ENCODE results near the gene NEGR1.

NEGR1 gene

DNA sequence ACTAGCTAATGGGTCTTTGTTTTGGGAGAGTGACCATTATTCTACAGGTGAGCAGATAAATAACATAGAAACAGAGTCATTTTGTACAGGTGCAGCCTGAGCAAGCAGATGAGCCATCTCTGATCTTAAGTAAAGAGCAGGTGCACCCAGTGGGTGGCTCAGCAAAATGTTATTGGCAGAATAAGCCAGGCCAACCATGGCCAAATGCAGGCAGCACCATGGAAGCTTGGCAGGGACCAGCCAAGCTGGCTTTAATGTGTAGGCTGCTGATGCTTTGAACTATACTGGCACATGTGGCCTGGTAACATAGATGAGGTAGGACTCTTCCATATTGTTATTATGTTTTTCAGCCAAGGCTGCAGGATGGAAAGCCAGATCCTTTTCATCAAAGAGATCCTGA, 648.2 kb downstream of the NEGR1 start:
- no peaks in the 10 kb centered on the region for H3K27me3 ChIP-seq (ENCODE audit: insufficient read depth, low read length)
- H3K4me1 ChIP-seq (ENCODE audit: control insufficient read depth, insufficient read depth, low read length, unreplicated experiment), result peaks cover 4% of the 10 kb centered on the region

DNA sequence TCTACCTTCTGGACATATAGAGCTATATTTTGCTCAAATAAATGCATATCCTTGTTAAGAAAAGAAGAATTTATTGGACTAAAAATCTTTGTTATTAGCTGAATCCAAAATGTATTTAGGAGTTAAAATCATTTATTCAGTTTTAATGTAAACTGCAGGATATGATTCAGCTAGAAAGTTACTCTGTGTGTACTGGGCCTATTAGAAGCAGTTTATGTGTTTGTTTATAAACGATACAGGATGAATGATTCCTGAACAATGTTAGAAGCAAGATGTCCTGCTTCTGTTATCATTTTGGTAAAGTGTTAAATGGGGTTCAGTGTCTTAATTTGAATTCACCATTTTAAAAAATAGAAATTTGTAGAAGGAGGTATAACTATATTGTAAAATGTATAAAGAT, 652.3 kb downstream of the NEGR1 start:
- Histone ChIP-seq H3K27me3 (ENCODE audit: insufficient read depth, low read length) (no peaks in the 10 kb centered on the region), H2AFZ (ENCODE audit: low read length, unreplicated experiment) (no peak overlapping the region), H3K79me2 (ENCODE audit: control insufficient read depth, insufficient read depth, low read length, unreplicated experiment) (no peaks in the 10 kb centered on the region), H3K4me1 (ENCODE audit: control insufficient read depth, insufficient read depth, low read length, unreplicated experiment) (no peaks in the 10 kb centered on the region), H3K4me3 (ENCODE audit: low read depth, low read length) (no peak overlapping the region), H3K36me3 (ENCODE audit: insufficient read depth, low read length) (no peaks in the 10 kb centered on the region), H3K27ac (ENCODE audit: low read depth, low read length) (no peak overlapping the region)

More for the DNA sequence above, 648.2 kb downstream of the NEGR1 start:
- Histone ChIP-seq H3K27ac (ENCODE audit: low read depth, low read length) (no peak overlapping the region), H2AFZ (ENCODE audit: low read length, unreplicated experiment) (no peak overlapping the region), H3K36me3 (ENCODE audit: insufficient read depth, low read length) (no peaks in the 10 kb centered on the region), H3K4me3 (ENCODE audit: low read depth, low read length) (no peak overlapping the region), H3K79me2 (ENCODE audit: control insufficient read depth, insufficient read depth, low read length, unreplicated experiment) (no peaks in the 10 kb centered on the region)

DNA sequence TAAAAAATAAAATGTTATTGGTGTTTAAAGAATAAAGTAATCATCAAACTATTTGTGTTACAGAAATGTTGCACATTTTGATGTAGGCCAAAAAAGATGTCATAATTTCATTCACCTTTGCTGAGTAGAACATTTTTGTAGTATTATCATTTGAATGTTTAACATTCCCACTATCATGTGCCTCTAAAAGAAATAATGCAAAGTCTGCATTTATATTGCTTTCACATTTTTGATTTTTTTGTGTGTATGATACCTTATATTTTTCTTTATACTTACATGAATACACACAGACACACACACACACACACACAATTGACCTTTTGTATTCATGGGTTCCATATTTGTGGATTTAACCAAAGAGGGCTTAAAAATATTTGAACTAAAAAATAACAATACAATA, 657.3 kb downstream of the NEGR1 start:
- H2AFZ ChIP-seq (ENCODE audit: low read length, unreplicated experiment), result no peak overlapping the region
- peaks cover 8% of the 10 kb centered on the region for H3K4me1 ChIP-seq (ENCODE audit: control insufficient read depth, insufficient read depth, low read length, unreplicated experiment)
- no peaks in the 10 kb centered on the region for H3K79me2 ChIP-seq (ENCODE audit: control insufficient read depth, insufficient read depth, low read length, unreplicated experiment)
- no peaks in the 10 kb centered on the region for H3K36me3 ChIP-seq (ENCODE audit: insufficient read depth, low read length)
- no peak overlapping the region for H3K4me3 ChIP-seq (ENCODE audit: low read depth, low read length)
- H3K27me3 ChIP-seq (ENCODE audit: insufficient read depth, low read length), result no peaks in the 10 kb centered on the region
- no peak overlapping the region for H3K27ac ChIP-seq (ENCODE audit: low read depth, low read length)

DNA sequence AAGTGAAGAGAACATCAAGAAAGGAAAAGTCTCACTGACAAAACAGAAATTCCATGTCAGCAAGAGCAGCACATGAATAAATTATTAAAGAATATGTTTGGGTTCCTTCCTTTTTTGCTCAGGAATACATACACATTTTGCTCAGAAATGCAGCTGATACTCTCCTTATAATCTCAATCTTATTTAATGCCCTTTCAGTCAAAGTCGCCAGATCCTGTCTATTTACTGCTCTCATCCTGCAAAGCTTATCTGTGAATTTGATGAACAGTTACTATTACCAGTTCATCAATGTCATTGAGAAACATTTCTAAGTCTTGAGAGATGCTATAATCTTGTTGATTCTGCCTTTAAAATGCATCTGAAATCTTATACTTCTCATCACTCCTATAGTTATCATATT, 658.5 kb downstream of the NEGR1 start:
- Histone ChIP-seq H3K36me3 (ENCODE audit: insufficient read depth, low read length) (no peaks in the 10 kb centered on the region), H3K4me3 (ENCODE audit: low read depth, low read length) (no peak overlapping the region), H3K79me2 (ENCODE audit: control insufficient read depth, insufficient read depth, low read length, unreplicated experiment) (no peaks in the 10 kb centered on the region), H3K27me3 (ENCODE audit: insufficient read depth, low read length) (no peaks in the 10 kb centered on the region), H3K27ac (ENCODE audit: low read depth, low read length) (no peak overlapping the region), H3K4me1 (ENCODE audit: control insufficient read depth, insufficient read depth, low read length, unreplicated experiment) (peaks cover 8% of the 10 kb centered on the region), H2AFZ (ENCODE audit: low read length, unreplicated experiment) (no peak overlapping the region)

DNA sequence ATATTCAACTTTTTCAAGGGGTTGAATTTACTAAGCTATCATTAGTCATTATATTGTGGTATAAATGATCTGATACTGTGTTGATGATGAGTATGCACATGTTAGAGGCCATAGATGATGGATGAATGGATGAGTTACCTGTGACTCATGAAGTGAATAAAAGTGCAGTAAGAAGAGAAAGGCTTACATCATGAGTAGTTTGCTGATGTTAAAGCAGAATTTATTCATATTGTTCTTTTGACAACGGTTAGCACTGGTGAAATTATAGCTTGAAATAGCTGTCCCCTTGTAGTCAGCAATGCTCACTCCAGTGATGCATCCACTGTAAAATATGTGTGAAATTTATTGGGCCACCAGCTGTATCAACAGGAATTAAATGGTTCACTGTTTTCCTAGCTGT, 660.6 kb downstream of the NEGR1 start:
- Histone ChIP-seq H3K4me3 (ENCODE audit: low read depth, low read length) (peak overlapping the region; percentile 35; the same call in 1 of the 2 replicates), H3K27me3 (ENCODE audit: insufficient read depth, low read length) (no peaks in the 10 kb centered on the region), H3K79me2 (ENCODE audit: control insufficient read depth, insufficient read depth, low read length, unreplicated experiment) (no peaks in the 10 kb centered on the region), H3K36me3 (ENCODE audit: insufficient read depth, low read length) (no peaks in the 10 kb centered on the region), H2AFZ (ENCODE audit: low read length, unreplicated experiment) (no peak overlapping the region), H3K27ac (ENCODE audit: low read depth, low read length) (peak overlapping the region; percentile 18; the same call in 1 of the 2 replicates), H3K4me1 (ENCODE audit: control insufficient read depth, insufficient read depth, low read length, unreplicated experiment) (peaks cover 8% of the 10 kb centered on the region)

DNA sequence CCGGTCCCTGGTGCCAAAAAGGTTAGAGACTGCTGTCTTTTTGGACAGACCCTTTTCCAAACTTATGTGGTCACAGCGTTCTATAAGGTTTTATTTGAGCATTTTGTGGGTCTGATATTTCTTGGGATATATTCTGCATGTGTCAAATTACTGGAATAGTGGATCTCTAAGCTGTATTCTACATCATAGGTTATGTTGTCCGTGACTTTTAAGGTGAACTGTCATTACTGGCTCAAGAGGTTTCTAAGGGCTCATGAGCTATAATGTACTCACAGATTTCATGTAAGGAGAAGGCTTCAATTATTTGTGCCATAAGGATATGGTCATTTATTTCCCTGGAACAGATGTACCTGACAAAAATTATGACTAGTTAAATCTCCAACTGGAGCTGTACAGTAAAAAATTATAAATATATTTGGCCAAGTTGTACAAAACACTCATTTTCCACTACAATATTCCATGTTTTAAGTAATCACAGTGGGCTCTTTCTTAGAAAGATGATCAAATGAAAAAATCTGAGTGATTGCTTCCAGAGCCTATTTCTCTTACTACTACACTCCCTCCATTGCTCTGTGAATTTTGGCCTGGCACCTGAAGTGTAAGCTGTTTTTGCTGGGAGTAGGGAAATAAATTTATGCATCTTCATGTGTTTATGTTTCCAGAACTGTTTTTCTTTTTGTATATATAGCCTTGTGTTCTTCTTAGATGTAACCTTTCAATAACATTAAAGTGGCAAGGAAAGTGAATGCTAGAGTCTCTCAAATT, 663.4 kb downstream of the NEGR1 start:
- H3K36me3 ChIP-seq (ENCODE audit: insufficient read depth, low read length), result no peaks in the 10 kb centered on the region
- no peak overlapping the region for H3K27ac ChIP-seq (ENCODE audit: low read depth, low read length)
- H3K79me2 ChIP-seq (ENCODE audit: control insufficient read depth, insufficient read depth, low read length, unreplicated experiment), result no peaks in the 10 kb centered on the region
- H3K27me3 ChIP-seq (ENCODE audit: insufficient read depth, low read length), result no peaks in the 10 kb centered on the region
- no peak overlapping the region for H3K4me3 ChIP-seq (ENCODE audit: low read depth, low read length)
- no peak overlapping the region for H2AFZ ChIP-seq (ENCODE audit: low read length, unreplicated experiment)
- H3K4me1 ChIP-seq (ENCODE audit: control insufficient read depth, insufficient read depth, low read length, unreplicated experiment), result peaks cover 8% of the 10 kb centered on the region

DNA sequence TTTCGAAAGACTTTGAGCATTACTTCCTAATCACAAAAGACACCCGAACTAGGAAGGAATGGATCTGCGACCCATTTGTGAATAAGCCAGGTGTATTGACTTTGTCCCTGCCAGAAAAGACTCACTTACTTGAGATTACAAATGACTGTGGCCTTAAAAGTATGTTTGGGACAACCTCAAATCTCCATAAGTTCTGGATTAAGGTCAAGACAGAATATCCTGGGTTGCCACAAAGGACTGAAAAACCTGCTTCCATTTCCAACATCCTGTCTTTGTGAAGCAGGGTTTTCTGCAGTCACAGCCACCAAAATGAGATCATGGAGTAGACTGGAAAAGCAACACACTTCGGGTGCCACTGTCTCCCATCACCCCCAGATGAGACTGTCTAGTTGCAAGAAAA, 664.1 kb downstream of the NEGR1 start:
- Histone ChIP-seq H3K4me1 (ENCODE audit: control insufficient read depth, insufficient read depth, low read length, unreplicated experiment) (peaks cover 8% of the 10 kb centered on the region), H3K27me3 (ENCODE audit: insufficient read depth, low read length) (no peaks in the 10 kb centered on the region), H3K27ac (ENCODE audit: low read depth, low read length) (no peak overlapping the region), H3K36me3 (ENCODE audit: insufficient read depth, low read length) (no peaks in the 10 kb centered on the region), H2AFZ (ENCODE audit: low read length, unreplicated experiment) (no peak overlapping the region), H3K4me3 (ENCODE audit: low read depth, low read length) (no peak overlapping the region), H3K79me2 (ENCODE audit: control insufficient read depth, insufficient read depth, low read length, unreplicated experiment) (no peaks in the 10 kb centered on the region)

DNA sequence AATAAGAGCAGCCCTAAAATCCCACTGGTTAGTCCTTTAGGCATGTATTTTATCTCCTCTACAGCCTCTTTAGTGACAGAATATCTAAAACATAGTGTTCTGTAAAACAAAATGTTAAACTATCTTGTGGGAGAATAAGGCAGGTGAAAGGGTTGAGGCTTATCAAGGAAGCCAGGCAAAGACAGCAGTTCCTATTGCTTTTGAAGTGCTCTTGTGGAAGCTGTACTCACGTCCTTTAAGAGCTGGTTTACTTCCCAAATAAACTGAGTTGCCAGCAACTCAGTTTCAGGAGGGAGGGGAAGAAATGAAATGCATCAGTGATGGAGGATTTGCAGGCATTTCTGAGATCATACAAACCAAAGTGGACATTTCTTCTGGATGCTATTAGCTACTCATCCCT, 671.9 kb downstream of the NEGR1 start:
- Histone ChIP-seq H3K4me1 (ENCODE audit: control insufficient read depth, insufficient read depth, low read length, unreplicated experiment) (no peaks in the 10 kb centered on the region), H3K27me3 (ENCODE audit: insufficient read depth, low read length) (no peaks in the 10 kb centered on the region), H3K36me3 (ENCODE audit: insufficient read depth, low read length) (no peaks in the 10 kb centered on the region)

DNA sequence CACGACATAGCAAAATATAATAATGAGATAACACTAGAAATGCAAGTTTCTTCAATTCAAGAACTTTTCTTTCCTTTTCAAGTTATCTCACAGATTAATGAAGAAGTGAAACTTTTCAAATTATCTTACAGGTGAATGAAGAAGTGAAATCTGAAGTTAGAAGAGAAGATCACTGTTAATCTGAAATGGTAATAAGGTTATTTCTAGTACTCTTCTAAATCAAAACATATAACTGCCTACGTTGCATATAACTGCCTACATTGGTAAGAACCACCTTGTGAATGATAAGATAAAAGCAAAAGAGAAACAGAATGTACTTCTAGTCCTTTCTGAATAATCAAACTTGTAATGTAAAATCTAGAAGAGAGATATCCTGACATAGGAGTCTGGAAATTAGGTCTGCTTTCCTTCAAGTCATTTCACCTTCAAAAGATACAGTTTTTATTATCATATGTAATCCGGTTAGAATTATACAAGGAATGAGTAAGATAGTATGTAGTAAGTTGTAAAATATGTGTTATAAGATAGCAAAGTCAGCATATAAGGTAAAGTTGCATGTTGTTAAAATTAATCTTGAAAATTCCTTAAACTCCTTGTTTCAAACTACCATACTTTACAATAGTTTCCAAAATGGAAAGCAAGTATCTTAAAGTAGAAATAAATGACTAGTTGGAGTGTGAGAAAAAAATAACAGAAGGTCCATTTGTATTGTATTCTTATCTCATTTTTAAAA, 679.1 kb downstream of the NEGR1 start:
- Histone ChIP-seq H3K36me3 (ENCODE audit: insufficient read depth, low read length) (no peaks in the 10 kb centered on the region), H3K79me2 (ENCODE audit: control insufficient read depth, insufficient read depth, low read length, unreplicated experiment) (no peaks in the 10 kb centered on the region), H3K4me1 (ENCODE audit: control insufficient read depth, insufficient read depth, low read length, unreplicated experiment) (no peaks in the 10 kb centered on the region), H3K27me3 (ENCODE audit: insufficient read depth, low read length) (no peaks in the 10 kb centered on the region), H2AFZ (ENCODE audit: low read length, unreplicated experiment) (no peak overlapping the region), H3K27ac (ENCODE audit: low read depth, low read length) (no peak overlapping the region), H3K4me3 (ENCODE audit: low read depth, low read length) (no peak overlapping the region)

More for the DNA sequence above, 671.9 kb downstream of the NEGR1 start:
- Histone ChIP-seq H3K27ac (ENCODE audit: low read depth, low read length) (no peak overlapping the region), H3K4me3 (ENCODE audit: low read depth, low read length) (no peak overlapping the region), H2AFZ (ENCODE audit: low read length, unreplicated experiment) (no peak overlapping the region), H3K79me2 (ENCODE audit: control insufficient read depth, insufficient read depth, low read length, unreplicated experiment) (no peaks in the 10 kb centered on the region)

DNA sequence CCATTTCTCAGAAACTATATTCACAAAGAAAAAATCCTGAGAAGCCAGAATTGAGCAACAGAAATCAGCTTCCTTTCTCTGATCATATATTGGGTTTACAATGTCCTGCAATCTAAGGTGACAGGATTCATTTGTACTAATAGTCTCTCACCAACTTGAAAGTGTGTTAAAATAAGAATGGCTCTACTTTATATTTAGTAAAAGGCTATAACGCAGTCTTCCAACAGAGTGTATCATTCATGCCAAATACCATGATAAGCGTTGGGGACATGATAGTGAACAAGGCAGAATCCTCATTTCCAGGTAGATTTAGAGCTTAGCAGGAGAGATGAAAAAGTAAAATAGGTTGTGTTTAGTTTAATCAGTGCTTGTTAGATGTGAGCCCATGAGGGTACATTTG, 682.3 kb downstream of the NEGR1 start:
- no peak overlapping the region for H2AFZ ChIP-seq (ENCODE audit: low read length, unreplicated experiment)
- no peak overlapping the region for H3K4me3 ChIP-seq (ENCODE audit: low read depth, low read length)
- no peaks in the 10 kb centered on the region for H3K27me3 ChIP-seq (ENCODE audit: insufficient read depth, low read length)
- no peaks in the 10 kb centered on the region for H3K36me3 ChIP-seq (ENCODE audit: insufficient read depth, low read length)
- no peaks in the 10 kb centered on the region for H3K79me2 ChIP-seq (ENCODE audit: control insufficient read depth, insufficient read depth, low read length, unreplicated experiment)
- no peak overlapping the region for H3K27ac ChIP-seq (ENCODE audit: low read depth, low read length)
- H3K4me1 ChIP-seq (ENCODE audit: control insufficient read depth, insufficient read depth, low read length, unreplicated experiment), result no peaks in the 10 kb centered on the region

DNA sequence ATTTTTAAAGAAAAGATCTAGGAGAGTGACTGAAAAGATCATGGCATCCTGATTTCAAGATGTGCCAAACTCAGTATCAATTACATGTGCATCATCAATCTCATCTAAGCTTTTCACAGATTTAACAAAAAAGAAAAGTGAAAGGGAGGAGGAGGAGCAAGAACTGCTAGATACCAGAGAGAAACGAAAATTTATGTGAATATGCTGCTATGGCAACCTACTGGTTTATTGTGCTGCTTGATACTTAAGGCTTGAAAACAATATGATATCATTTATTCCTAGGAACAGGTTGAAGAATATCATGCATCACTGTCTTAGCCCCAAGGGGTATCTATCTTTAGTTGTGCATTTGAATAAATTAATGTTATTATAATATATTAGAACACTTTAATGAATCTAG, 683.0 kb downstream of the NEGR1 start:
- no peak overlapping the region for H3K4me3 ChIP-seq (ENCODE audit: low read depth, low read length)

More for the DNA sequence above, 683.0 kb downstream of the NEGR1 start:
- no peaks in the 10 kb centered on the region for H3K36me3 ChIP-seq (ENCODE audit: insufficient read depth, low read length)
- no peaks in the 10 kb centered on the region for H3K4me1 ChIP-seq (ENCODE audit: control insufficient read depth, insufficient read depth, low read length, unreplicated experiment)
- no peaks in the 10 kb centered on the region for H3K27me3 ChIP-seq (ENCODE audit: insufficient read depth, low read length)
- H3K79me2 ChIP-seq (ENCODE audit: control insufficient read depth, insufficient read depth, low read length, unreplicated experiment), result no peaks in the 10 kb centered on the region
- H2AFZ ChIP-seq (ENCODE audit: low read length, unreplicated experiment), result no peak overlapping the region
- H3K27ac ChIP-seq (ENCODE audit: low read depth, low read length), result no peak overlapping the region

Data from ACC112 (cell line).